ENCODE results near the gene PRDX2. TPM values are rescaled to one million over a fixed set of nuclear protein-coding genes. Genes with fewer than 3 reads are reported as not detected.
"Not testable (repeated sequence)": the region's sequence is repeated elsewhere in the genome, so short reads cannot be mapped to it uniquely, and the experiment has no call there.

The PRDX2 gene
- total RNA-seq, 2 experiments from 2014 or later, result 250 to 267 TPM

- H3K4me1 Mint-ChIP-seq (ENCODE audit: low read depth); POLR2A ChIA-PET; DNase-seq; ATAC-seq; H3K27ac Mint-ChIP-seq; H3K9me3 Mint-ChIP-seq (ENCODE audit: insufficient read depth); H3K4me3 Mint-ChIP-seq; H3K27me3 Mint-ChIP-seq (ENCODE audit: low read depth): not testable (repeated sequence)
- peaks cover 13% of the 10 kb centered on the region for H3K36me3 Mint-ChIP-seq (ENCODE audit: low read depth)
- CTCF ChIA-PET, result interaction anchor here (1.0 kb wide), 1 partner anchor 57 kb away, joined by 3 read pairs; no protein-coding TSS in a partner anchor
Observed at GRCh38 chr19:12817810-12818209, 16.2 kb upstream of the PRDX2 start.

GRCh38 chr19:12817188-12817587 lies 15.6 kb upstream of the PRDX2 start:
- not testable (repeated sequence) for H3K4me1 Mint-ChIP-seq (ENCODE audit: low read depth); ATAC-seq

GRCh38 chr19:12815088-12815487 lies 13.5 kb upstream of the PRDX2 start:
- H3K27me3 Mint-ChIP-seq (ENCODE audit: low read depth), result no peaks in the 10 kb centered on the region
- ATAC-seq (no peak), DNase-seq (no peak)
- H3K27ac Mint-ChIP-seq, result no peak overlapping the region
- POLR2A ChIA-PET, result interaction anchor here (1.4 to 1.6 kb wide), 2 partner anchors 9 to 78 kb away, joined by 3 to 4 read pairs; partner anchors contain the start of genes GET3 and RNASEH2A
- H3K36me3 Mint-ChIP-seq (ENCODE audit: low read depth), result peaks cover 16% of the 10 kb centered on the region
- no peaks in the 10 kb centered on the region for H3K9me3 Mint-ChIP-seq (ENCODE audit: insufficient read depth)
- CTCF ChIA-PET, result interaction anchor here (1.0 to 2.4 kb wide), 3 partner anchors 10 to 54 kb away, joined by 3 to 6 read pairs (median 3); no protein-coding TSS in a partner anchor
- no peak overlapping the region for H3K4me3 Mint-ChIP-seq
- no peaks in the 10 kb centered on the region for H3K4me1 Mint-ChIP-seq (ENCODE audit: low read depth)

More at GRCh38 chr19:12817188-12817587, 15.6 kb upstream of the PRDX2 start:
- POLR2A ChIA-PET; H3K27me3 Mint-ChIP-seq (ENCODE audit: low read depth); H3K4me3 Mint-ChIP-seq; H3K9me3 Mint-ChIP-seq (ENCODE audit: insufficient read depth); H3K27ac Mint-ChIP-seq; DNase-seq: not testable (repeated sequence)
- CTCF ChIA-PET, result interaction anchor here (1.0 to 1.5 kb wide), 2 partner anchors 15 to 57 kb away, joined by 3 read pairs; partner anchors contain the start of gene THSD8
- H3K36me3 Mint-ChIP-seq (ENCODE audit: low read depth), result peaks cover 16% of the 10 kb centered on the region

- Mint-ChIP-seq H3K9me3 (ENCODE audit: insufficient read depth) (no peaks in the 10 kb centered on the region), H3K4me3 (peak within 1 kb of the TSS; percentile 97), H3K27ac (peak within 1 kb of the TSS; percentile 95), H3K36me3 (ENCODE audit: low read depth) (peaks cover 17% of the 10 kb centered on the region), H3K4me1 (ENCODE audit: low read depth) (peaks cover 28% of the 10 kb centered on the region), H3K27me3 (ENCODE audit: low read depth) (no peaks in the 10 kb centered on the region)
- POLR2A ChIA-PET, result interaction anchor here (0.8 to 1.3 kb wide), 3 partner anchors 8 to 31 kb away, joined by 3 to 15 read pairs (median 3); partner anchors contain the start of gene JUNB
- DNase-seq (peak; percentile 92), ATAC-seq (peak; percentile 89)
- CTCF ChIA-PET, result interaction anchor here (1.0 to 2.4 kb wide), 6 partner anchors 11 to 78 kb away, joined by 3 to 15 read pairs (median 5); no protein-coding TSS in a partner anchor
Observed at GRCh38 chr19:12806242-12807081, 4.9 kb upstream of the PRDX2 start, which contains the start of gene RNASEH2A. Gene RNASEH2A, plus strand, starts transcription at chr19:12806584. Its CDS starts 90 bp downstream, at chr19:12806674.

- no peak for ATAC-seq
- no peak for DNase-seq
- Mint-ChIP-seq H3K27me3 (ENCODE audit: low read depth) (no peaks in the 10 kb centered on the region), H3K4me3 (no peak overlapping the region), H3K9me3 (ENCODE audit: insufficient read depth) (no peaks in the 10 kb centered on the region), H3K36me3 (ENCODE audit: low read depth) (peaks cover 17% of the 10 kb centered on the region), H3K27ac (no peak overlapping the region), H3K4me1 (ENCODE audit: low read depth) (peaks cover 43% of the 10 kb centered on the region)
- POLR2A ChIA-PET, result interaction anchor here (4.2 kb wide), 1 partner anchor 12 kb away, joined by 34 read pairs; the partner anchor contains the start of gene JUNB
- CTCF ChIA-PET, result interaction anchor here (1.9 to 2.7 kb wide), 3 partner anchors 26 to 47 kb away, joined by 7 to 15 read pairs (median 9); no protein-coding TSS in a partner anchor
Observed at GRCh38 chr19:12804051-12804450, 2.5 kb upstream of the PRDX2 start.

GRCh38 chr19:12802267-12803106 lies 887 bp upstream of the PRDX2 start:
- ChIA-PET CTCF (interaction anchor here (0.6 to 2.7 kb wide), 13 partner anchors 10 to 163 kb away, joined by 3 to 15 read pairs (median 5); partner anchors contain the start of gene JUNB), POLR2A (interaction anchor here (0.9 to 4.2 kb wide), 3 partner anchors 11 to 106 kb away, joined by 3 to 34 read pairs (median 3); partner anchors contain the start of genes FBXW9 and JUNB)
- no peak for DNase-seq
- no peak for ATAC-seq
- Mint-ChIP-seq H3K4me1 (ENCODE audit: low read depth) (peaks cover 39% of the 10 kb centered on the region), H3K9me3 (ENCODE audit: insufficient read depth) (no peaks in the 10 kb centered on the region), H3K4me3 (peak overlapping the region; percentile 89), H3K27me3 (ENCODE audit: low read depth) (no peaks in the 10 kb centered on the region), H3K36me3 (ENCODE audit: low read depth) (peaks cover 13% of the 10 kb centered on the region), H3K27ac (peak overlapping the region; percentile 54)

- Mint-ChIP-seq H3K27me3 (ENCODE audit: low read depth) (no peaks in the 10 kb centered on the region), H3K27ac (peak overlapping the region; percentile 81), H3K4me1 (ENCODE audit: low read depth) (peaks cover 32% of the 10 kb centered on the region), H3K9me3 (ENCODE audit: insufficient read depth) (no peaks in the 10 kb centered on the region), H3K4me3 (peak overlapping the region; percentile 89), H3K36me3 (ENCODE audit: low read depth) (peaks cover 7% of the 10 kb centered on the region)
- ChIA-PET CTCF (interaction anchor here (0.9 to 11.4 kb wide), 5 partner anchors 25 to 165 kb away, joined by 3 to 390 read pairs (median 12); partner anchors contain the start of genes HOOK2 and TRIR), POLR2A (interaction anchor here (0.7 to 4.2 kb wide), 4 partner anchors 9 to 81 kb away, joined by 3 to 34 read pairs (median 4); partner anchors contain the start of gene JUNB)
- peak; percentile 35 for DNase-seq
- peak; percentile 16 for ATAC-seq
Observed at GRCh38 chr19:12800923-12801465, 606 bp downstream of the PRDX2 start.

GRCh38 chr19:12800466-12800770 lies 1.2 kb downstream of the PRDX2 start:
- Mint-ChIP-seq H3K4me1 (ENCODE audit: low read depth) (peaks cover 35% of the 10 kb centered on the region), H3K9me3 (ENCODE audit: insufficient read depth) (no peaks in the 10 kb centered on the region), H3K4me3 (peak overlapping the region; percentile 89), H3K36me3 (ENCODE audit: low read depth) (peaks cover 9% of the 10 kb centered on the region), H3K27ac (peak overlapping the region; percentile 81), H3K27me3 (ENCODE audit: low read depth) (no peaks in the 10 kb centered on the region)
- ChIA-PET CTCF (interaction anchor here (0.9 to 11.4 kb wide), 5 partner anchors 24 to 165 kb away, joined by 3 to 390 read pairs (median 12); partner anchors contain the start of genes HOOK2 and TRIR), POLR2A (interaction anchor here (0.7 to 4.2 kb wide), 4 partner anchors 8 to 80 kb away, joined by 3 to 34 read pairs (median 4); partner anchors contain the start of gene JUNB)
- ATAC-seq (no peak), DNase-seq (peak; percentile 22)

- CTCF ChIA-PET, result interaction anchor here (0.8 to 11.4 kb wide), 6 partner anchors 24 to 77 kb away, joined by 3 to 390 read pairs (median 8); partner anchors contain the start of gene HOOK2
- no peak overlapping the region for H3K27ac Mint-ChIP-seq
- DNase-seq, result no peak
- peak overlapping the region; percentile 89 for H3K4me3 Mint-ChIP-seq
- no peak for ATAC-seq
- H3K36me3 Mint-ChIP-seq (ENCODE audit: low read depth), result peaks cover 9% of the 10 kb centered on the region
- peaks cover 36% of the 10 kb centered on the region for H3K4me1 Mint-ChIP-seq (ENCODE audit: low read depth)
- POLR2A ChIA-PET, result interaction anchor here (1.4 to 4.2 kb wide), 3 partner anchors 8 to 66 kb away, joined by 5 to 34 read pairs (median 6); partner anchors contain the start of gene JUNB
- H3K9me3 Mint-ChIP-seq (ENCODE audit: insufficient read depth), result no peaks in the 10 kb centered on the region
- H3K27me3 Mint-ChIP-seq (ENCODE audit: low read depth), result no peaks in the 10 kb centered on the region
Observed at GRCh38 chr19:12799742-12800465, 1.7 kb downstream of the PRDX2 start.

GRCh38 chr19:12797607-12798006 lies 4.0 kb downstream of the PRDX2 start:
- Mint-ChIP-seq H3K4me1 (ENCODE audit: low read depth) (peaks cover 45% of the 10 kb centered on the region), H3K36me3 (ENCODE audit: low read depth) (peaks cover 15% of the 10 kb centered on the region)
- H3K9me3 Mint-ChIP-seq (ENCODE audit: insufficient read depth); H3K27me3 Mint-ChIP-seq (ENCODE audit: low read depth); DNase-seq; H3K4me3 Mint-ChIP-seq; ATAC-seq; H3K27ac Mint-ChIP-seq: not testable (repeated sequence)
- POLR2A ChIA-PET, result interaction anchor here (8.4 kb wide), 1 partner anchor 21 kb away, joined by 380 read pairs; the partner anchor contains the start of gene HOOK2
- CTCF ChIA-PET, result interaction anchor here (1.0 to 11.4 kb wide), 3 partner anchors 22 to 64 kb away, joined by 4 to 390 read pairs (median 383); partner anchors contain the start of gene HOOK2
